HG03575 (cell line): ENCODE results near the gene TBC1D14.
A peak's percentile ranks its signal among the peaks of the same experiment; 100 is the strongest.

Experiments
- ATAC-seq: cut with Tn5 transposase; IDR thresholded peaks from one replicate; pipeline ENCODE4 v1.9.1; 2021; ENCODE audit not compliant: unreplicated experiment, insufficient number of reproducible peaks, low FRiP score; ENCODE audit errors: extremely low read depth

Gene TBC1D14

DNA sequence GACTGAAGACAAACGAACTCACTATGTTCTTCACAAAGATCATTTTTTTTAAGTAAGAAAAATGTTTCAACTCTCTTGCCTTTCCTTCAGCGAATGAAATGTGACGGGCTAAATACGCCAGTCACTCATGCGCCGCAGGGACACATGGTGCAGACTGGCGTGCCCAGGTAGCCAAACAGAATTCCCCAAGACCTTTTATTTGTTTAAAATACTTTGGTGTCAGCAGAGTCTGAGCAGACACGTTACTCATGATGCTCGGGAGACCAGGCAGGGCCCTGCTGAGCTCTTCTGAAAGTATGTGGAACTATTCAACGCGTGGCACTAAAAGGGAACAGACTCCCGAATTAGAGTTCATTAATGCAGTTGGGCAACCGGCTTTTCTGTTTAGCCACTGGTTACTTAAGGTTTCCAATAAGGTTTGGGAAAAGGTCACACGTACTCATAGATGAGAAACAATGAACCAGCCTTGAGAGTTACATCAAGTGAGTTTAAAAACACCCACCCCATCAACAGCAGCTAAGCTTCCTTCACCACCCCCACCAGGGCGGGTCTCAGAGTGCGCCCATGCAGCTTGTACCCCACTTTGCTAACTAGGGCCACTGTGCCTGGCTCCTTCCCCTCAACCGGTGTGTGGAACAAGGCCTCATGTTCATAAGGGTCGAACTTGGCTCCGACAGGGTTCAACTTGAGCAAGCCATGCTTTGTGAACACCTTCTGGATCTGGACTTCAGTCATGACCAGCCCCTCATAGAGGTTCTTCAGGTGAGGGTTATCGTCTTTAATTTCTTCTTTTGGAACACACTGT lies 150.9 kb downstream of the TBC1D14 start:
- no peak for ATAC-seq

DNA sequence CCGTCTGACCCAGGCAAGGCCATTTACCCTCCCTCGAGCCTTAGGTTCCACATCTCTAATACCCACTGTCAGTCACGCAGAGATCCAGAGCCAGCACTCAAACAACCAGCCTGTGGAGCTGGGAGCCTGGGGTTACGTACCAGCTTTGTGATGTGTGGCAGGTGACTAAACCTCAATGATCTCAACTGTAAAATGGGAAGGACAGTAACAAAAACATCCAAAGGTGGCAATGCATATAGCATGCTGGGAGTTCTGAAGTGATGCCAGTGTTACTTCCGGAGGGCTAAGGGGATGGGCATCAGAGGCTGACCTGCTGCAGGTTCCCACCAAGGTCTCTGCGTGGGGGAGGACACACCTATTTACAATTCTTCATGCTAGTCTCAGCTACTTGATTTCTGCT lies 152.2 kb downstream of the TBC1D14 start:
- no peak for ATAC-seq

DNA sequence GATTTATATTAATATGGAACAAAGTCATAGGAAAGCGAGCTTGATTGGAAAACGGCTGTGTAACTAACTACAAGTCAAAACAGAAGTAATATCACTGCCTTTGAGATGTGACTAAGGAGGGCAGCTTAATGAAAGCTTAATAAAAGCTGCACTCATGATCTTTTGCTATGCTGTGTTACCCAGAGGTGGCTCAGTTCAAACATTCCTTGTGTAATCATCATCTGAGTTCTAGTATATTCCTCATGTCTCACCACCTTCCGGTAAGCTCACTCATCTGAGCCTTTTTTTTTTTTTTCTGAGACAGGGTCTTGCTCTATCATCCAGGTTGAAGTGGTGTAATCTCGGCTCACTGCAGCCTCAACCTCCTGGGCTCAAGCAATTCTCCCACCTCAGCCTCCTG lies 153.2 kb downstream of the TBC1D14 start:
- no peak for ATAC-seq

DNA sequence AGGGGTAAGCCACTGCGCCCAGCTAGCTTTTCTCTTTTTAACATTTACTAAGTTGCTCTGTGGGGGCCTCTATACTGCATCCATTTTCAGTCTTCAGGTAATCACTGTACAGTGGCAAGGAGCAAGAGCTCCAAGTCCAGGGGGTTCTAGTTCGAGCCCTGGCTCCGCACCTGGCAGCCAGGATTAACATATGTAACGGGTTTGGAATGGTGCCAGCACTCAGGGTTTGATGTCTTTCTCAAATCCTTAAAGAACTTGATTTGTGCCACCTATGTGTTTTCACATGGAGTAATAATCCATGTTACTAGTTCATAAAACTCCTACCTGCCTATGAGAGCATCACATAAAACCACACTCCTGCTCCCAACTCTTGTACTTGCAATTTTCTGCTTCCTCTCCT lies 153.7 kb downstream of the TBC1D14 start:
- no peak for ATAC-seq

DNA sequence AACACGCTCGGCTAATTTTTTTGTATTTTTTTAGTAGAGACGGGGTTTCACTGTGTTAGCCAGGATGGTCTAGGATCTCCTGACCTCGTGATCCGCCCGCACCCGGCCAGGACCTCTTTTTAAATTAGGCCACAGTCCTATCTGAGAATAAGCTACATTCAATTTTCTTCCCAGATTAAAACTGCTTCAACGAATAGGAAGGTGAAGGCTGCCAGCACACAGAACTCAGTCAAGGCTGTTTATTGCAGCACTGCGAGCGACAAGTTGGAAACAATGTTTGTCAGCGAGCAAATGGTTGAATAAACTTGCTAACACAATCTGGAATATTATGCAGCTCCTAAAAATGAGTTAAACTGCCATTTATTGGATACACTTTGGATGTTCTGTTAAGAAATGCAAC lies 156.4 kb downstream of the TBC1D14 start:
- no peak for ATAC-seq

DNA sequence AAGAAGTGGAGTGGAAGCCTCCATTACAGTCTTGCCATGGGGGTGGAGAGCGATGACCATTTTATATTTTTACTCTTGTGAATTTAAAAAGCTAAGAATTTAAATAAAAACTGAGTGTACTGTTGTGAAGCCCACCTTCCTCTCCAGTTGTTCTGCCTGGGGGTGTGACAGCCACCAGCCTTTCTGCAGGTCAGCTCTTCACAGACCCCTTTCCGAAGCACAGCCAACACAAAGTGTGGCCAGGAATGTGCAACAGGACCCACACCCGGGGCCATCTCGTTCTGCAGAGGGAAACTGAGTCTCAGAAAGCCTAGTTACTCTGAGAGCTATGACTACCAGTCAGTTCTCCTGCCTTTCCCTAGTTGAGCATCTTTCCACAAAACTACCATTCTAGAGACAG lies 156.9 kb downstream of the TBC1D14 start:
- no peak for ATAC-seq

DNA sequence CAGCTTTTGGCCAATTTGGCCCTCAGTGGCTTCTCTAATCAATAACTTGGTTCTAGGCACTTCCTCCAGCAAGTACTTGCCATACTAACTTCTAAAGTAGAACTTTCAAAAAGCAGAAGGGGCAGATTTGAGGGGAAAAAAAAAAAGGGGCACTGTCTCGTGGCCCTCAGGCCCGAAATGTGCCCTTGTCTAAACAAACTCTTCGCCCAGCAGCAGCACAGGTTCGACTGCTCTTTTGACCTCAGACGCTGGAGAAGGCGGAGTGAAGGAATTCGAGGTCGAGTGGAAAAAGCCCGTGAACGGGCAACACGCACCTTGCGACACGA lies 157.5 kb downstream of the TBC1D14 start:
- ATAC-seq: no peak

DNA sequence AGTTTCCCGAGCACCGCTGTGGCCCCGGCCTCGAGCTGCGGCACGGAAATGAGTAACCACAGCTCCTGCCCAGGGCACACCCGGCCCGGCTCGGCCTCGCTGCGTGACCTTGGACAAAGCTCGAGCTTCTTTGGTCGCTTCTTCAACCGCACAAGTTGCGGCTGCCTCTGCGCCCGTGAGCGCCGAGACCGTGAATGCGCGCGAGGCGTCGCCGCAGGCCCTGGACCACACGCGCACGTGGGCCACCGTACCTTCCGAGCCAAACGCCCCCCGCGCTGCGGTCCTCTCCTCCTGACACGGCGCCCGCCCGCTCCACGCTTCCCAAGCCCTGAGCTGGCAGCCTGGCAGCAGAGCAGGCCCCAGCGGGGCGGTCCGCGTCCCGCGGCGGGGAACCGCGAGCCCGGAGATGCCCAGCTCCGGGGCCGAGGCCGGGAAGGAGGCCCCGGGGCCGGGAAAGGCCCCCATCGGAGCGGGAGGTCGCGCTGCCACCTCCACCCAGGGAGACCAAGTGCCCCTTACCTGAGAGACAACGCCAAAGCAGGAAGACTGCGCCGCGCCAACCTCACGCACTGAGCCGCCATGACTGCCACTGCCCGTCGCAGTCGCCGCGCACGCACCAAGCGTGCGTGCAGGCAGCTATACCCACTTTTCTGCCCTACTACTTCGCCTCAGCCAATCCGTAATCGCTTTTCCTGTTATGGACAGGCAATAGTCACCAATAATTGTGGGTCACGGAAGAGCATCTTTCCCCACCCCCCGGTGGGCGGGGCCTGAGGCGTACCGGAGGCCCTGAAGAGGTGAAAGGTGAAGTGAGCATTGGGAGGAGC lies 158.0 kb downstream of the TBC1D14 start, which contains the start of gene GRPEL1:
Gene GRPEL1, minus strand, starts transcription at position 613 of the 827 bp plus-strand sequence. Its CDS starts 32 bp downstream, at position 581.
- peak; percentile 79 for ATAC-seq

DNA sequence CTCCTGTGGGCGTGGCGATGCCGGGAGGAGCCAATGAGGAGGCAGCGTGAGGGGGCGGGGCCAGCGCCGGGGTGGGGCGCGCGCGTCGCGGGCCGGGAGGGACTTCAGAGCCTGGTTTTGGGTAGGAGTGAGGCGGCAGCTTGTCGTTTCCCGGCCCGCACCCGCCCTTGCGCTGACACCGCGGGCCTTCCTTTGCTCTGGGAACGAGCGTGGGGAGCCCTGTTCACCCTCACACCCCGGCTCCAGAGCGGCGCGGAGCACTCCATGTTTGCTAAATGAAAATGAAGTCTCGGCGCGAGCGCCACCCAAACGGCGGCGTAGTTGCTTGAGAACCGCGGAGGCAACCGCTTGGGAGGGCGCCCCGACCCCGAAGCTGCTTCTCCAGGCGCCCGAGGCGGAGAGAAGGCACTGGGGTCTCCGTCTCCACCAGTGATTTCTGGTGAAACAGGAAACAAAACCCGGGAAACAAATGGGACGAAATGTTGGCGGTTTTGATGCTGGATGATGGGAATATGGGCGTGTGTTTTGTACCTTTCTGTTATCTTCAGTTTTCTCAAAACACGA lies 158.7 kb downstream of the TBC1D14 start:
- no peak for ATAC-seq

DNA sequence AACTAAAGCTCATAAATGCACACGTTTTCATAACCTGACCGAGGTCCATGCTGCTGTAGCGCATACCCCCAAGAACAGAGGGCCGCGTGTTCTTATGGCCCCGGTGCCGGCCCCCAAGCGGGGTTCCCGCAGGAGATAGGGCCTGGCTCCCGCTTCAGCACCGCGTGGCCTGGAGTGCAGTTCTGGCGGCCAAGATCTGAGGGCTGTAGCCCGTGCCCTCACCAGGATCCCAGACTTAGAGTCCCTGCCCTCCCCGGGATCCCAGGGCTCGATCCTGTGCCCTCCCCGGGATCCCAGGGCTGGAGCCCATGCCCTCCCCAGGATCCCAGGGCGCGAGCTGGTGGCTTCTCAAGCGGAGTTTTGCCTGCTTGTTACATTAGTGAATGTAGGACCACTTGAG lies 159.3 kb downstream of the TBC1D14 start:
- no peak for ATAC-seq

DNA sequence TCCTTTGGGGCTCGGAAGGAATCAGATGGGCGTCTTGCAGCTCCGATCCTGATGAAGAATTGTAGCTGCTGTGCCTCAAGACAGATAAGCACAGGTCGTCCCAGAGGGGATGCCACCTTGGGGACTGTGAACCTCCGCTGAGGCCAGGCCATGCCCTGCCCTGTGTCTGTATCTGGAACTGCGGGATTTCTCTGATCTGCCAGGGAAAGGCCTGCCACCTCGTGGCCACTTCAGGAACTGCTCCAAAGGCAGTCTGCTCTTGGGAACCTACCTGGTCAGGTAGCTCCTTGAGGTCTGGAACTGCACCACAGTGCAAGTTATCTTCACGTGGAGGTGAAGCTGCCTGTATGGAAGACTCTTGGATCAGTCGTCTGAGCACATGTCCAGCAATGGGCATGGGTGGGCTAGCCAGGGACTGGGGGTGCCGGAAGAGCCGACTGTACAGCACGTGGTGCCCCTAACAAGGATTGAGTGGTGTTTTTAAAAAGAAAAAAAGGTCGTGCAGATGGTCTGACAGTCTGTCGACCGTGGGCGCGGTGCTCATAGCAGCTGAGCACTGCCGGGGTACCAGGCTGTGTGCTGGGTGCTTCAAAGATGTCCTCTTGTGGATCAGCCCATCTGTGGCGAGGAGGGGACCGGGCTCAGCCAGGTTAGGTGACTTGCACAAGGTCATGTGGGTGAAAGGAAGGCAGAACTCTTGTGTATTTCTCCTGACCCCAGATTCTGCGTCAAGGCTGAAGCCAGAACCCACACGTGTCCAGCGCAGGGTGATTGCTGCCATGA lies 161.3 kb downstream of the TBC1D14 start:
- no peak for ATAC-seq

DNA sequence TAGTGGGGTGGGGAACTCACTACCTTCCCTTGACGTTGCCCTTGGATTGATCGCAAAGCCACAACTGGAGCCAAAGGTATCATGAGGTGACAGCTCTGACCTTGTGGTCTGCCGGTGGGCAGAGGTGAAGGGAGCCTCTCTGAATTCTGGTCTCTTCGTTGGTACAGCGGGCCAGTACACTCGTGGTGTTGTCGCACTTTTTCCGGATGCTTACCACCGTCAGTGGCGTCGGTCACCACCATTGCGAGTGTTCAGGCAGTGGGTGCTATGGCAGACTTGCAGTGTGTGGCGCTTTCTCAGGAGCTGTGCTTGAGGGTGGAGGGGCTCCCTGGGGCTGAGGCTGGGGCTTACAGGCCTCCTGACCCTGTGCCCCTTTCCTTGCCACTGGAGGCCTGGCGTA lies 163.4 kb downstream of the TBC1D14 start:
- no peak for ATAC-seq

DNA sequence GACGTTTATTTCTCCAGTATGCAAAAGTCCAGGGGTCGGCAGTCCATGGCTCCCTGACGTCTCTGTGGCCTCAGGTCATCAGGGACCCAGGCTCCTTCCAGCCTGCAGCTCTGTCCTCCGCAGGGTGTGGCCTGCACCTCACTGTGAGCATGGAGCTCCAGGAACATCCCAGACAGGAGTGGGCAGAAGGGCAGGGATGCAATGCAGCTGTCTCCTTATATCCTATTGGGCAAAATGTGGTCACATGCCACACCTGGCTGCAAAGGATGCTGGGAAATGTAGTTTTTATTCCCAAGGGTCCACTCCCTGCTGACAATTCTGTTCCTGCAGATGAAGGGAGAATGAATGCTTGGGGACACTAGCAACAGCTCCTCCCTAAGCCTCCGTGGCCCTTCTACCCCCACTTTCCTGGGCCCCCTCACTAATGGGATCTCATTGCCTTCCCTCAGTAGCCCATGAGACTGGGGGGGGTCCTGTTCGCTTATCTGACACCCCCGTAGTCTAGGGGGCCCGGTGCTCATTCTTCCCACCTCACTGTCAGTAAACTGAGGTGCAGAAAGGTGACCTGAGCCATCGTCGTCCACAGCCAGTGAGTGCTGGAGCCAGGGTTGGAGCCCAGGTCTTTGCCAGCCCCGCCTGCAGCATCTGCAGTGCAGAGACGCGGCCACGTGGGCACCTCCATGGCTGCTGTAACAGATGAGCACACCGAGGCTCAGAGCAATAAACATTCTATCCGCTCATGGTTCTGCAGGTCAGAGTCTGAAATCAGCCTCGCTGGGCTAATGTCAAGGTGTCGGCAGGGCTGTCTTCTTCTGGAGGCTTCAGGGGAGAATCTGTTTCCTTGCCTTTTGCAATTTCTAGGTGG lies 164.1 kb downstream of the TBC1D14 start:
- ATAC-seq: no peak

DNA sequence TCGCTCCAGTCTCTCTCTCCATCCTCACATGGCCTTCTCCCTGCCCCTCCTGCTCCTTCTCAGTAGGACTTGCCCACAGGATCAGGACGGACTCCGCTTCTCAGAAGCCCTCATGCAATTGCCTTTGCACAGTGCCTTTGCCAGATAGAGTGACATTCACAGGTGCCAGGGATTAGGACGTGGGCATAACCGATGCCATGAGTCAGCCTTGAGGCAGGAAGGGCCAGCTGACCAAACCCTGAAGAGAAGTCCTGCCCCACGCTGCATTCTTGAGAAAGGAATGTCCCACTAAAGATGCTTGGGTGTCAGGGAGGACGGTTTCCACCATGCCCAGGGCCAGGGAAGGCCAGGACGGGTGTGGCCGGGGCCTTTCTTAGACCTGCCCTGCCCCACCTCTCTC lies 164.8 kb downstream of the TBC1D14 start:
- ATAC-seq: no peak

DNA sequence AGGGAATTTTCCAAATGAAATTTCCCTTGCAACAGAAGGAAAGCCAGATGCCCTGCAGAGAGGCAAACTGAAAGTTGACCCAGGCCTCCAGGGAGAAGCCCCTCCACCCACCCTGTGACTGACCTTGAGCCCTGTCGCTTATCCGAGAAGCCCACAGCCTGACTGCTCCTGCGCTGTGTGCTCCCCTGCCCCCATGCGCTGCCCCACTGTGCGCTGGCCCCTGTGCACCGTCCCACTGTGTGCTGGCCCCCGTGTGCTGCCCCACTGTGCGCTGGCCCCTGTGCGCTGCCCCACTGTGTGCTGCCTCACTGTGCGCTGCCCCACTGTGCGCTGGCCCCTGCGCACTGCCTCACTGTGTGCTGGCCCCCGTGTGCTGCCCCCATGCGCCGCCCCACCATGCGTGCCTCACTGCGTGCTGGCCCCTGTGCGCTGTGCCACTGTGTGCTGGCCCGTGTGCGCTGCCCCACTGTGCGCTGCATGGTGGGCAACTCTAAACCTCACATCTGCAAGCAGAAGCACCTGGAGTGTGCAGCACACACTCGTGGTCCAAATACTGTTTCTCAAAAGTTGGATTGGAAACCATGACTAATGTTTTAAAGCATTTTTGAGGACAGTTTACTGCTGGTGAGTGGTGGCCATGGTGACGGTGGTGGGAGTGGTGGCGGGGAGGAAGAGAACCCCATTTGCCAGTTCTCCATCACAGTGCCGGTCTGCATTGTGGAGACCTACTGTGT lies 166.5 kb downstream of the TBC1D14 start:
- ATAC-seq: no peak

DNA sequence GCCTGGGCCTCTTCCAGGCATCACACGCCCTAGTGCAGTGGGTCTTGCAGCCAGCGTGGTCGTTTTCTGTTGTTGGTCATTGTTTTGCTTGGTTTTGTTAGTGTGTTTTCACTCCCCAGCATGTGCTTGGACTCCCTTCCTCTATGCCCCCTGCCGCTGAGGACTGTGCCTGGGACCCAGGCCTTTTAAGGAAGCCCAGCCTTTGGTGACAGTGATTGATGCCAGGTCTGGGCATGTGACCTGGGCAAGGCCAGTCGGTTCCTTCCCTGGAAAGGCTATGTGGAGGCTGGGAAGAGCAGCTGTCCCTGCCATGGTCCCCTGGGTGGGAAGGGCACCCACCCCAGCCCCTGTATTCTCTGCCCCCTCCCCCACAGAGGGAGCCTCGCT lies 167.1 kb downstream of the TBC1D14 start:
- no peak for ATAC-seq

DNA sequence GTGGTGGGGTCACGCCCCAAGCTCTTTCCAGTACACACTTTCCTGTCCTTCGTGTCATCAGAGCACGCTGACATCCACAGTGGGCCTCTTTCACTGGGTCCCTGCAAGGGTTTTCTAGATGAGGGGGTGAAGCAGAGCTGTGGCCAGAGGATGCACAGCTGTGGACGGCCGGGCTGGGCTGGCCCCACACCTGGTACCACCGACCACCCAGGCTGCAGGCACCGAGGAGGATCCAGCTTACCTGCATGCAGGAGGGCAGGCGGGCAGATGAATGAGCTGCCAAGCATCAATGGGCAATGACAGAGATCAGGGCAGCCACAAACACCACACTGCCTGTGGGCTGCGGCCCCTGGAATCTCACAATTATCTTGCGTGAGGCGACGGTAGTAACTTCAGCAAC lies 167.7 kb downstream of the TBC1D14 start:
- no peak for ATAC-seq

DNA sequence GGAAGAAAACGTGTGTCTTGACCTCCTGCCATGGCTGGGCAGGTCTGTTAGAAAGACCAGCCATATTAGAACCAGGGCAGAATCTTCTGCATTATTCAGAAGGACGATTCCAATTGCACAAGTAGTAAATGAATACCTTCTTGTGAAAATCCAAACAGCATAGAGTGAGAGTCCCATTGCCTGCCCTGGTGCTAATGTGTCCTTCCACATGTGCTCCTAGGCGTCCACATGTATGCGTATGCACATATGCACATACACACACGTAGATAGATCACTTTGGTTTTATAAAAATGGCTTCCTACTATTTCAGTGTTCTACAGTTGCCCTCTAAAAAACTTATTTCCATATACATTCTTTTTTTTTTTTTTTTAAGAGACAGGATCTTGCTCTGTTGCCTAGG lies 168.4 kb downstream of the TBC1D14 start:
- ATAC-seq: no peak
